HEK293 (cell line): ENCODE results near the gene SYNGR1.

Source experiments
- CTCF ChIA-PET: fragments of 350-600 bp; formaldehyde crosslinking; extraction: SDS; loops from one replicate; lab custom pipeline; 2021; ENCODE audit warnings: antibody characterized with exemption; lab: Yijun Ruan, JAX
- POLR2A ChIA-PET: fragments of 300-600 bp; formaldehyde crosslinking; extraction: SDS; loops from one replicate; lab custom pipeline; 2020; ENCODE audit warnings: antibody characterized with exemption, inconsistent platforms; lab: Yijun Ruan, JAX
- H3K27ac ChIP-seq: fragments of 200-500 bp; sonication (Bioruptor generic); 2 replicates; pipeline ENCODE4 v1.5.1; 2014; ENCODE audit warnings: low read depth, low read length, control low read depth, inconsistent platforms; ENCODE audit errors: extremely low read depth
- H3K36me3 ChIP-seq, 2 experiments: fragments of 200-500 bp in 1 of 2; sonication (Bioruptor generic) in 1 of 2; 1 replicate in 1 of 2; 2 replicates in 1 of 2; pipeline ENCODE4 v1.5.1; 2014 to 2017; ENCODE audit warnings: inconsistent platforms in 2 of 2, low read length in 2 of 2; ENCODE audit not compliant: control insufficient read depth in 2 of 2, insufficient read depth in 1 of 2
- H3K4me1 ChIP-seq: fragments of 200-500 bp; sonication (Bioruptor generic); 2 replicates; pipeline ENCODE4 v1.5.1; 2014; ENCODE audit warnings: mild to moderate bottlenecking, low read length, inconsistent platforms; ENCODE audit not compliant: control insufficient read depth, insufficient read depth
- H3K4me3 ChIP-seq: 2 replicates; pipeline ENCODE4 v1.5.1; 2011; ENCODE audit warnings: low read depth, mild to moderate bottlenecking, control low read depth, low read length, moderate library complexity
- H3K9me3 ChIP-seq: fragments of 200-500 bp; sonication (Bioruptor generic); 2 replicates; pipeline ENCODE4 v1.5.1; 2014; ENCODE audit warnings: low read depth, low read length, inconsistent platforms; ENCODE audit not compliant: control insufficient read depth, insufficient read depth
- GLIS1 ChIP-seq: fragments of 450-650 bp; formaldehyde crosslinking; IDR thresholded peaks from 2 replicates; pipeline ENCODE4 v1.5.1; 2016; ENCODE audit warnings: missing biosample characterization, missing genetic modification characterization
- HOXC10 ChIP-seq: sonication (generic); formaldehyde crosslinking; IDR thresholded peaks from 2 replicates; pipeline ENCODE4 v1.8.1; 2023; ENCODE audit warnings: mild to moderate bottlenecking, missing genetic modification reagents
- IKZF3 ChIP-seq: fragments of 450-650 bp; IDR thresholded peaks from 2 replicates; pipeline ENCODE4 v1.5.0; 2018; ENCODE audit warnings: missing biosample characterization, mild to moderate bottlenecking, missing genetic modification characterization, moderate library complexity
- PRDM1 ChIP-seq: fragments of 450-650 bp; formaldehyde crosslinking; IDR thresholded peaks from 2 replicates; pipeline ENCODE4; 2016; ENCODE audit warnings: missing biosample characterization, missing genetic modification characterization
- YY1 ChIP-seq: fragments of 450-650 bp; formaldehyde crosslinking; IDR thresholded peaks from 2 replicates; pipeline ENCODE4 v1.5.1; 2018; ENCODE audit warnings: missing biosample characterization, missing genetic modification characterization
- ZIC2 ChIP-seq: fragments of 450-650 bp; formaldehyde crosslinking; IDR thresholded peaks from 2 replicates; pipeline ENCODE4 v1.5.1; 2016; ENCODE audit warnings: missing biosample characterization, missing genetic modification characterization
- ZNF184 ChIP-seq: fragments of 450-650 bp; IDR thresholded peaks from 2 replicates; pipeline ENCODE4 v1.5.1; 2018; ENCODE audit warnings: missing biosample characterization, mild to moderate bottlenecking, missing genetic modification characterization
- ZNF214 ChIP-seq: fragments of 450-650 bp; formaldehyde crosslinking; IDR thresholded peaks from 2 replicates; pipeline ENCODE4 v1.5.1; 2017; ENCODE audit warnings: missing biosample characterization, mild to moderate bottlenecking, missing genetic modification characterization, borderline replicate concordance
- ZNF239 ChIP-seq: fragments of 450-650 bp; formaldehyde crosslinking; IDR thresholded peaks from 2 replicates; pipeline ENCODE4 v1.5.1; 2016; ENCODE audit warnings: missing biosample characterization, missing genetic modification characterization
- ZNF24 ChIP-seq: fragments of 450-650 bp; formaldehyde crosslinking; IDR thresholded peaks from 2 replicates; pipeline ENCODE4 v1.5.1; 2016; ENCODE audit warnings: missing biosample characterization, missing genetic modification characterization
- ZNF341 ChIP-seq: fragments of 450-650 bp; formaldehyde crosslinking; IDR thresholded peaks from 2 replicates; pipeline ENCODE4; 2016; ENCODE audit warnings: low read depth, missing biosample characterization, missing genetic modification characterization
- ZNF366 ChIP-seq: fragments of 450-650 bp; formaldehyde crosslinking; conservative IDR thresholded peaks from 2 replicates; pipeline ENCODE4 v1.5.1; 2016; ENCODE audit warnings: missing biosample characterization, missing genetic modification characterization
- ZNF529 ChIP-seq: fragments of 450-650 bp; formaldehyde crosslinking; IDR thresholded peaks from 2 replicates; pipeline ENCODE4 v1.5.1; 2017; ENCODE audit warnings: missing genetic modification characterization, missing biosample characterization; ENCODE audit not compliant: insufficient replicate concordance
- ZNF548 ChIP-seq: fragments of 450-650 bp; formaldehyde crosslinking; IDR thresholded peaks from 2 replicates; pipeline ENCODE4 v1.5.1; 2016; ENCODE audit warnings: missing biosample characterization, missing genetic modification characterization
- ZNF571 ChIP-seq: fragments of 450-650 bp; formaldehyde crosslinking; IDR thresholded peaks from 2 replicates; pipeline ENCODE4 v1.5.0; 2017; ENCODE audit warnings: missing biosample characterization, missing genetic modification characterization
- ZNF654 ChIP-seq: fragments of 450-650 bp; formaldehyde crosslinking; IDR thresholded peaks from 2 replicates; pipeline ENCODE4 v1.5.1; 2016; ENCODE audit warnings: low read depth, missing biosample characterization, missing genetic modification characterization
- ZNF768 ChIP-seq: fragments of 450-650 bp; formaldehyde crosslinking; IDR thresholded peaks from 2 replicates; pipeline ENCODE4 v1.5.1; 2018; ENCODE audit warnings: missing biosample characterization, mild to moderate bottlenecking, missing genetic modification characterization
- ZNF776 ChIP-seq: fragments of 450-650 bp; formaldehyde crosslinking; IDR thresholded peaks from 2 replicates; pipeline ENCODE4 v1.5.0; 2017; ENCODE audit warnings: missing biosample characterization, missing genetic modification characterization, borderline replicate concordance
- TF ChIP-seq, protein P1 (sequence below): fragments of 450-650 bp; formaldehyde crosslinking; IDR thresholded peaks from 2 replicates; pipeline ENCODE4 v1.5.1; 2017; ENCODE audit warnings: missing biosample characterization, missing genetic modification characterization
- TF ChIP-seq, protein P2 (sequence below): fragments of 450-650 bp; formaldehyde crosslinking; IDR thresholded peaks from 2 replicates; pipeline ENCODE4 v1.5.1; 2016; ENCODE audit warnings: missing biosample characterization, missing genetic modification characterization

Gene SYNGR1

DNA sequence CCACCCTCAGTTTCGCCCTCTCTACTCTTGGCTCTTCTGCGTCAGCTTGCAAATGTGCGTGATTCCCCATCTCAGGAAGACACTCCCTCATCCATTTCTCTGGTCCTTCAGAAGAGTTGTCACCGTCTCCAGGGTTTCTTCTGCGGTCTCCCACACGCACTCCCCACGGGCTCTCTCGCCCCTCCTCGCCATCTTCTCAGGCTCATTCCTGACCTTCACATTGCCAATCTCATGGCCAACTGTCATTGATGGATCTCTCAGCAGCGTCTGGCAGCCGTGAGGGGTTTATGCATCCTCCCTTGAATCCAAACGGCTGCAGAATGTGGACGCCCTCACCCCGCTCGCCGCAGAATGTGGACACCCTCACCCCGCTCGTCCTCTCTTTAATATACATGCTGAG lies 10.5 kb downstream of the SYNGR1 start (continued):
- TF ChIP-seq ZNF184 (no peak), ZNF548 (tag by site-specific recombination) (no peak)
- TF ChIP-seq, all 188 proteins: peak for 0

DNA sequence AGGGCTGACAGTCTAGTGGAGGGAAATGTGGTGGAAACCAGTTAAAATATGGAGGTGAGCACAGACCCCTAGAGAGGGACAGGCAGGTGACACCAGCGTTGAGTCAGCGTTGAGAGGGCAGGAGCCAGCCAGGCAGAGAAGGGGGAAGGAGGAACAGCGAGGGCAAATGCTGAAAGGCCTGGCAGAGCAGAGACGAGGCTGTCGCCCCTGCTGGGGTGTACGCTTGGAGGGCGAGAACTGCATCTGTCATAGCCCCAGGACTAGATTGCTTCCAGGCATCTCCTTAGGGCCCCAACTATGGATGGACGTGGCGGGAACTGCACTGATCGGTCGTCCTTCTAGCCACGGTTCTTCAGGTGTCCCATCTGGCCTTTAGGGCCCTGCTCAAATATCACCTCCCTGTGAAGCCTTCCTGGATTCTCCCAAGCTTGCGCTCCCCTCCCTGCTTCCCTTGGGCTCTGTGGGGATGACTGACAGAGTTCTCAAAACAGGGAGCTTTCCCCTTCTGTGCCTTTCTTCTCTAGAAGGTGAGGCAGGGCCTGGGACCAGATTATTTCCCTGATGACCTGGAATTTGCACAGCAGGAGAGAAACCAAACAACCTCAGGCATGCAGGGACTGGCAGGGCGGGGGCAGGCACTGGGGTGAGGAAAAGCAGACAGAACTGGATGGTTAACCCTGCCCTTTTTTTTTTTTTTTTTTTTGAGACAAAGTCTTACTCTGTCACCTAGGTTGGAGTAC lies 11.1 kb downstream of the SYNGR1 start:
- Histone ChIP-seq H3K9me3 (no peaks in the 10 kb centered on the region), H3K4me3 (no peak overlapping the region), H3K27ac (no peak overlapping the region; the same call in 1 of the 2 replicates), H3K36me3 (peaks cover 0 to 8% of the 10 kb centered on the region in 2 experiments; a peak in 2 of 3 replicates), H3K4me1 (no peaks in the 10 kb centered on the region; the same call in 1 of the 2 replicates)
- ChIA-PET POLR2A (interaction anchor here (0.6 kb wide), 1 partner anchor 33 kb away, joined by 5 read pairs; no protein-coding TSS in a partner anchor), CTCF (no interaction called here)
- TF ChIP-seq PRDM1 (tag by site-specific recombination) (peak; percentile 42), ZNF239 (tag by site-specific recombination) (no peak), GLIS1 (tag by site-specific recombination) (peak; percentile 60), ZNF529 (tag by site-specific recombination) (no peak), ZNF768 (tag by site-specific recombination) (no peak), ZNF571 (tag by site-specific recombination) (no peak), HOXC10 (CRISPR knock-in tag) (no peak), ZNF341 (tag by site-specific recombination) (peak; percentile 50; the same call in 1 of the 2 replicates), ZNF776 (tag by site-specific recombination) (no peak), ZNF24 (tag by site-specific recombination) (no peak), ZNF214 (tag by site-specific recombination) (no peak), IKZF3 (tag by site-specific recombination) (peak; percentile 27; the same call in 1 of the 2 replicates), YY1 (no peak), ZNF366 (tag by site-specific recombination) (no peak), ZNF654 (tag by site-specific recombination) (no peak), ZIC2 (tag by site-specific recombination) (peak; percentile 79)
- TF ChIP-seq, protein P1, sequence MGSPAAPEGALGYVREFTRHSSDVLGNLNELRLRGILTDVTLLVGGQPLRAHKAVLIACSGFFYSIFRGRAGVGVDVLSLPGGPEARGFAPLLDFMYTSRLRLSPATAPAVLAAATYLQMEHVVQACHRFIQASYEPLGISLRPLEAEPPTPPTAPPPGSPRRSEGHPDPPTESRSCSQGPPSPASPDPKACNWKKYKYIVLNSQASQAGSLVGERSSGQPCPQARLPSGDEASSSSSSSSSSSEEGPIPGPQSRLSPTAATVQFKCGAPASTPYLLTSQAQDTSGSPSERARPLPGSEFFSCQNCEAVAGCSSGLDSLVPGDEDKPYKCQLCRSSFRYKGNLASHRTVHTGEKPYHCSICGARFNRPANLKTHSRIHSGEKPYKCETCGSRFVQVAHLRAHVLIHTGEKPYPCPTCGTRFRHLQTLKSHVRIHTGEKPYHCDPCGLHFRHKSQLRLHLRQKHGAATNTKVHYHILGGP: no peak
- TF ChIP-seq, protein P2, sequence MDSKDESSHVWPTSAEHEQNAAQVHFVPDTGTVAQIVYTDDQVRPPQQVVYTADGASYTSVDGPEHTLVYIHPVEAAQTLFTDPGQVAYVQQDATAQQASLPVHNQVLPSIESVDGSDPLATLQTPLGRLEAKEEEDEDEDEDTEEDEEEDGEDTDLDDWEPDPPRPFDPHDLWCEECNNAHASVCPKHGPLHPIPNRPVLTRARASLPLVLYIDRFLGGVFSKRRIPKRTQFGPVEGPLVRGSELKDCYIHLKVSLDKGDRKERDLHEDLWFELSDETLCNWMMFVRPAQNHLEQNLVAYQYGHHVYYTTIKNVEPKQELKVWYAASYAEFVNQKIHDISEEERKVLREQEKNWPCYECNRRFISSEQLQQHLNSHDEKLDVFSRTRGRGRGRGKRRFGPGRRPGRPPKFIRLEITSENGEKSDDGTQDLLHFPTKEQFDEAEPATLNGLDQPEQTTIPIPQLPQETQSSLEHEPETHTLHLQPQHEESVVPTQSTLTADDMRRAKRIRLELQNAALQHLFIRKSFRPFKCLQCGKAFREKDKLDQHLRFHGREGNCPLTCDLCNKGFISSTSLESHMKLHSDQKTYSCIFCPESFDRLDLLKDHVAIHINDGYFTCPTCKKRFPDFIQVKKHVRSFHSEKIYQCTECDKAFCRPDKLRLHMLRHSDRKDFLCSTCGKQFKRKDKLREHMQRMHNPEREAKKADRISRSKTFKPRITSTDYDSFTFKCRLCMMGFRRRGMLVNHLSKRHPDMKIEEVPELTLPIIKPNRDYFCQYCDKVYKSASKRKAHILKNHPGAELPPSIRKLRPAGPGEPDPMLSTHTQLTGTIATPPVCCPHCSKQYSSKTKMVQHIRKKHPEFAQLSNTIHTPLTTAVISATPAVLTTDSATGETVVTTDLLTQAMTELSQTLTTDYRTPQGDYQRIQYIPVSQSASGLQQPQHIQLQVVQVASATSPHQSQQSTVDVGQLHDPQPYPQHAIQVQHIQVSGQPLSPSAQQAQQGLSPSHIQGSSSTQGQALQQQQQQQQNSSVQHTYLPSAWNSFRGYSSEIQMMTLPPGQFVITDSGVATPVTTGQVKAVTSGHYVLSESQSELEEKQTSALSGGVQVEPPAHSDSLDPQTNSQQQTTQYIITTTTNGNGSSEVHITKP: peak; percentile 47; the same call in 1 of the 2 replicates
